ENCODE measurements around the gene TMEM94. TPM values are rescaled to one million over a fixed set of nuclear protein-coding genes. Genes with fewer than 3 reads are reported as not detected.

Gene TMEM94
- total and polyA plus RNA-seq, 2 of the 13 experiments (the other 11 are each of a cell fraction or from before 2014, with no cell fraction given): 32.6 to 134 TPM

DNA sequence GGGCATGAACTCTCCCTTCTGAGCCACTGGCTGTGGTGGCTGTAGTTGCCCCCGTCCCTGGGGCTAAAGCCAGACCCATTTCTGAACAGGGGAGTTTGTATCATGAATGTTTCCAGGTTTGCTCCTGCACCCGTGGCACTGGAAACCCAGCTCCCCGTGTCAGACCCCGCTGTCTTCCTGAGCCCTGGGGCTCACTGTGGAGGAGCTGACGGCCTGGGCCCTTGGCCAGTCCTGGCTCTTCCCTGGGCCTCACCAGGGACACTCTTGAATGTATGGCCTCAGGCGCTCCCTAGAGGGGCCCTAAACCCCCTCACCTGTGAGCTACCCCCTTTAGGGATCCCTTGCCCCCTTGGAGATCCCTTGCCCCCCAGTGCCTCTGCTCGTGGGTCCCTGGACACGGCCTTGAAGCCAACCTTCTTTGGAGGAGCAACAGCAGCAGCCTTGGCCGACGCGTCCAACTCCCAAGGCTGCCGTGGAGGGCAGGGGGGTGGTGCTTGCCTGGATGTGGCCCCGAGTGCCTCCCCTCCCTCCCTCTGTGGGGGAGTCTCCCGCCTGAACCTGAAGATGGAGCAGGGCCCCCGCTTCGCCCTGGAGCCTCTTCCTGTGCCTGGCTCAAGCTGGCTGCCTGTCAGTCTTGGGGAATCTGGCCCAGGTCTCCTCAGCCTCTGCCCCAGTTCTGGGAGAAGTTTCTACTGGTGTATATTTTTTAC is 43.0 kb downstream of the TMEM94 start:
- no peak overlapping the region for H3K4me3 ChIP-seq (replicated peaks in 1 of 3; ENCODE audit: insufficient read depth in 1 of 3, low read depth in 2 of 3, low read length in 3 of 3)
- in situ Hi-C loops (cut with HindIII; ENCODE audit: extremely low pct_ligation_motif_present, low pct_unique_long_range_greater_than_20kb) (no loop called here), intact Hi-C loops (cut with micrococcal nuclease; ENCODE audit: unreplicated experiment) (no loop called here)
- H3K36me3 ChIP-seq (replicated peaks in 1 of 2; ENCODE audit: control insufficient read depth in 1 of 2, insufficient read depth in 2 of 2, low read length in 2 of 2): peaks cover 34 to 46% of the 10 kb centered on the region in 2 experiments; a peak in 4 of 5 replicates
- 89% methylated on average over 13 of the region's 16 CpGs for WGBS (ENCODE audit: low lambda C conversion rate)
- ATAC-seq (no peak), FAIRE-seq (no peak), DNase-seq (ENCODE audit: low spot score) (no peak)
- CTCF ChIA-PET (ENCODE audit: low intra/inter-chr PET ratio, low total read pairs): no interaction called here
- H3K9me3 ChIP-seq (ENCODE audit: low read length): no peaks in the 10 kb centered on the region
- H3K4me1 ChIP-seq (ENCODE audit: insufficient read depth, low read length): peaks cover 3% of the 10 kb centered on the region
- no peak overlapping the region for H3K9ac ChIP-seq (ENCODE audit: insufficient read depth, low read depth, low read length)
- TSS peak; percentile 52 for BruUV-seq (replicated peaks)
- POLR2A ChIA-PET: interaction anchor here (1.0 kb wide), 1 partner anchor 40 kb away, joined by 3 read pairs; no protein-coding TSS in a partner anchor
- no peak overlapping the region for H3K4me2 ChIP-seq (ENCODE audit: low read depth, low read length)
- no peaks in the 10 kb centered on the region for H3K79me2 ChIP-seq (ENCODE audit: insufficient read depth, low read length)
- H3K27ac ChIP-seq (ENCODE audit: extremely low read length, insufficient read depth, low read length): no peak overlapping the region
- no peak overlapping the region for H2AFZ ChIP-seq (ENCODE audit: low read length)
- no peaks in the 10 kb centered on the region for H4K20me1 ChIP-seq (ENCODE audit: insufficient read depth, low read length)
- H3K27me3 ChIP-seq (ENCODE audit: control insufficient read depth in 1 of 2, insufficient read depth in 2 of 2, low read length in 2 of 2): no peaks in the 10 kb centered on the region
- TF ChIP-seq SNAI1 (CRISPR knock-in tag; IDR thresholded peaks at IDR 0.05; ENCODE audit: borderline replicate concordance): no peak
- no peak for TF ChIP-seq ZBTB7A (CRISPR knock-in tag; IDR thresholded peaks at IDR 0.05)
- TF ChIP-seq, protein P1, sequence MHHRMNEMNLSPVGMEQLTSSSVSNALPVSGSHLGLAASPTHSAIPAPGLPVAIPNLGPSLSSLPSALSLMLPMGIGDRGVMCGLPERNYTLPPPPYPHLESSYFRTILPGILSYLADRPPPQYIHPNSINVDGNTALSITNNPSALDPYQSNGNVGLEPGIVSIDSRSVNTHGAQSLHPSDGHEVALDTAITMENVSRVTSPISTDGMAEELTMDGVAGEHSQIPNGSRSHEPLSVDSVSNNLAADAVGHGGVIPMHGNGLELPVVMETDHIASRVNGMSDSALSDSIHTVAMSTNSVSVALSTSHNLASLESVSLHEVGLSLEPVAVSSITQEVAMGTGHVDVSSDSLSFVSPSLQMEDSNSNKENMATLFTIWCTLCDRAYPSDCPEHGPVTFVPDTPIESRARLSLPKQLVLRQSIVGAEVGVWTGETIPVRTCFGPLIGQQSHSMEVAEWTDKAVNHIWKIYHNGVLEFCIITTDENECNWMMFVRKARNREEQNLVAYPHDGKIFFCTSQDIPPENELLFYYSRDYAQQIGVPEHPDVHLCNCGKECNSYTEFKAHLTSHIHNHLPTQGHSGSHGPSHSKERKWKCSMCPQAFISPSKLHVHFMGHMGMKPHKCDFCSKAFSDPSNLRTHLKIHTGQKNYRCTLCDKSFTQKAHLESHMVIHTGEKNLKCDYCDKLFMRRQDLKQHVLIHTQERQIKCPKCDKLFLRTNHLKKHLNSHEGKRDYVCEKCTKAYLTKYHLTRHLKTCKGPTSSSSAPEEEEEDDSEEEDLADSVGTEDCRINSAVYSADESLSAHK (CRISPR knock-in tag; IDR thresholded peaks at IDR 0.05; ENCODE audit: borderline replicate concordance): no peak
- no peak for TF ChIP-seq ZBTB20 (CRISPR knock-in tag; IDR thresholded peaks at IDR 0.05; ENCODE audit: borderline replicate concordance, low read depth)
- TF ChIP-seq NFYB (CRISPR knock-in tag; IDR thresholded peaks at IDR 0.05): no peak
- TF ChIP-seq, protein P2, sequence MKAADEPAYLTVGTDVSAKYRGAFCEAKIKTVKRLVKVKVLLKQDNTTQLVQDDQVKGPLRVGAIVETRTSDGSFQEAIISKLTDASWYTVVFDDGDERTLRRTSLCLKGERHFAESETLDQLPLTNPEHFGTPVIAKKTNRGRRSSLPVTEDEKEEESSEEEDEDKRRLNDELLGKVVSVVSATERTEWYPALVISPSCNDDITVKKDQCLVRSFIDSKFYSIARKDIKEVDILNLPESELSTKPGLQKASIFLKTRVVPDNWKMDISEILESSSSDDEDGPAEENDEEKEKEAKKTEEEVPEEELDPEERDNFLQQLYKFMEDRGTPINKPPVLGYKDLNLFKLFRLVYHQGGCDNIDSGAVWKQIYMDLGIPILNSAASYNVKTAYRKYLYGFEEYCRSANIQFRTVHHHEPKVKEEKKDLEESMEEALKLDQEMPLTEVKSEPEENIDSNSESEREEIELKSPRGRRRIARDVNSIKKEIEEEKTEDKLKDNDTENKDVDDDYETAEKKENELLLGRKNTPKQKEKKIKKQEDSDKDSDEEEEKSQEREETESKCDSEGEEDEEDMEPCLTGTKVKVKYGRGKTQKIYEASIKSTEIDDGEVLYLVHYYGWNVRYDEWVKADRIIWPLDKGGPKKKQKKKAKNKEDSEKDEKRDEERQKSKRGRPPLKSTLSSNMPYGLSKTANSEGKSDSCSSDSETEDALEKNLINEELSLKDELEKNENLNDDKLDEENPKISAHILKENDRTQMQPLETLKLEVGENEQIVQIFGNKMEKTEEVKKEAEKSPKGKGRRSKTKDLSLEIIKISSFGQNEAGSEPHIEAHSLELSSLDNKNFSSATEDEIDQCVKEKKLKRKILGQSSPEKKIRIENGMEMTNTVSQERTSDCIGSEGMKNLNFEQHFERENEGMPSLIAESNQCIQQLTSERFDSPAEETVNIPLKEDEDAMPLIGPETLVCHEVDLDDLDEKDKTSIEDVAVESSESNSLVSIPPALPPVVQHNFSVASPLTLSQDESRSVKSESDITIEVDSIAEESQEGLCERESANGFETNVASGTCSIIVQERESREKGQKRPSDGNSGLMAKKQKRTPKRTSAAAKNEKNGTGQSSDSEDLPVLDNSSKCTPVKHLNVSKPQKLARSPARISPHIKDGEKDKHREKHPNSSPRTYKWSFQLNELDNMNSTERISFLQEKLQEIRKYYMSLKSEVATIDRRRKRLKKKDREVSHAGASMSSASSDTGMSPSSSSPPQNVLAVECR (CRISPR knock-in tag; IDR thresholded peaks at IDR 0.05; ENCODE audit: borderline replicate concordance): 0 out of 2 replicates have a peak, but pooled peaks have one; percentile 15
- TF ChIP-seq TCF7L2 (IDR thresholded peaks at IDR 0.05; ENCODE audit: low read depth, low read length): no peak
- no peak for TF ChIP-seq ZNF256 (CRISPR knock-in tag; conservative IDR thresholded peaks at IDR 0.05)
- 0 out of 2 replicates have a peak, but pooled peaks have one; percentile 18 for TF ChIP-seq RBFOX2 (IDR thresholded peaks at IDR 0.05; ENCODE audit: low read depth, low read length)
- TF ChIP-seq POLR2A (IDR thresholded peaks at IDR 0.05; ENCODE audit: insufficient read depth in 1 of 2, low read depth in 2 of 2, low read length in 2 of 2): peak in 1 of 2 experiments; percentile 32; a peak in 1 of 4 replicates
- no peak for TF ChIP-seq SSRP1 (CRISPR knock-in tag; IDR thresholded peaks at IDR 0.05)
- no peak for TF ChIP-seq ZNF546 (CRISPR knock-in tag; conservative IDR thresholded peaks at IDR 0.05)
- TF ChIP-seq EED (CRISPR knock-in tag; IDR thresholded peaks at IDR 0.05): no peak
- no peak for TF ChIP-seq ZNF547 (CRISPR knock-in tag; IDR thresholded peaks at IDR 0.05)
- peak; percentile 77 for TF ChIP-seq AGO2 (optimal IDR thresholded peaks at IDR 0.05; ENCODE audit: low read depth, low read length)
- no peak for TF ChIP-seq RFXANK (CRISPR knock-in tag; IDR thresholded peaks at IDR 0.05)
- TF ChIP-seq ELF4 (CRISPR knock-in tag; IDR thresholded peaks at IDR 0.05; ENCODE audit: borderline replicate concordance): no peak
- TF ChIP-seq ZBTB38 (CRISPR knock-in tag; IDR thresholded peaks at IDR 0.05): no peak
- no peak for TF ChIP-seq STAT5B (CRISPR knock-in tag; IDR thresholded peaks at IDR 0.05)
- TF ChIP-seq ZFP62 (CRISPR knock-in tag; IDR thresholded peaks at IDR 0.05): no peak
- no peak for TF ChIP-seq ATF1 (CRISPR knock-in tag; IDR thresholded peaks at IDR 0.05)

All from HepG2 (cell line).